HepG2 (cell line): Measurements from ENCODE around the gene CLPTM1. TPM values are rescaled to one million over a fixed set of nuclear protein-coding genes. Genes with fewer than 3 reads are reported as not detected.

Source experiments
- AGO1 ChIP-seq: fragments of 200-400 bp; formaldehyde crosslinking; IDR thresholded peaks from 2 replicates; pipeline ENCODE4 v1.6.1; 2017; ENCODE audit warnings: mild to moderate bottlenecking, low read depth, low read length, moderate library complexity; ENCODE audit not compliant: poor library complexity, severe bottlenecking
- ATF4 ChIP-seq, 2 experiments: fragments of 450-650 bp in 1 of 2; sonication (generic) in 1 of 2; formaldehyde crosslinking; IDR thresholded peaks; 2 replicates each; pipeline versions ENCODE4 v1.5.0 to v1.8.0; 2020 to 2022; ENCODE audit warnings: mild to moderate bottlenecking in 1 of 2, missing genetic modification reagents in 1 of 2
- DPF2 ChIP-seq: sonication (generic); formaldehyde crosslinking; IDR thresholded peaks from 2 replicates; pipeline ENCODE4 v1.4.0; 2020; ENCODE audit warnings: mild to moderate bottlenecking, low read depth, missing genetic modification reagents, borderline replicate concordance
- HNRNPH1 ChIP-seq: fragments of 200-400 bp; formaldehyde crosslinking; optimal IDR thresholded peaks from 2 replicates; pipeline ENCODE3; 2017; ENCODE audit warnings: mild to moderate bottlenecking, low read depth, low read length
- HOMEZ ChIP-seq: IDR thresholded peaks from 2 replicates; pipeline ENCODE4 v1.6.1; 2016; ENCODE audit warnings: low read depth
- JARID2 ChIP-seq: sonication (generic); formaldehyde crosslinking; IDR thresholded peaks from 2 replicates; pipeline ENCODE4 v1.8.1; 2023; ENCODE audit warnings: missing genetic modification reagents, inconsistent platforms; ENCODE audit not compliant: insufficient replicate concordance
- JUN ChIP-seq: sonication (generic); formaldehyde crosslinking; IDR thresholded peaks from 2 replicates; pipeline ENCODE4 v1.4.0; 2020; ENCODE audit warnings: mild to moderate bottlenecking, missing genetic modification reagents
- KAT2B ChIP-seq: fragments of 150-350 bp; IDR thresholded peaks from 2 replicates; pipeline ENCODE4 v1.6.1; 2014; ENCODE audit warnings: low read depth, low read length, borderline replicate concordance
- MNT ChIP-seq: fragments of 450-650 bp; IDR thresholded peaks from 2 replicates; pipeline ENCODE4 v1.6.1; 2016
- PRPF4 ChIP-seq: fragments of 200-400 bp; formaldehyde crosslinking; IDR thresholded peaks from 2 replicates; pipeline ENCODE4 v1.6.1; 2016; ENCODE audit warnings: low read length, low read depth; ENCODE audit not compliant: poor library complexity, severe bottlenecking
- SOX13 ChIP-seq, 3 experiments: fragments of 450-650 bp in 1 of 3; sonication (generic) in 1 of 3; formaldehyde crosslinking in 1 of 3; IDR thresholded peaks in 2 of 3; conservative IDR thresholded peaks in 1 of 3; 2 replicates each; pipeline versions ENCODE4 v1.5.0 to v1.6.1; 2016 to 2020; ENCODE audit warnings: antibody characterized with exemption in 1 of 3, mild to moderate bottlenecking in 1 of 3, missing compliant biosample characterization in 1 of 3, missing genetic modification reagents in 1 of 3, moderate library complexity in 1 of 3
- SRSF4 ChIP-seq: fragments of 200-400 bp; formaldehyde crosslinking; IDR thresholded peaks from one replicate; pipeline ENCODE4 v1.6.1; 2018; ENCODE audit warnings: mild to moderate bottlenecking, low read depth, low read length, moderate library complexity; ENCODE audit not compliant: poor library complexity, severe bottlenecking
- ZFP36 ChIP-seq: fragments of 150-350 bp; IDR thresholded peaks from 2 replicates; pipeline ENCODE4 v1.6.1; 2018; ENCODE audit warnings: borderline replicate concordance, low read length, low read depth; ENCODE audit not compliant: partially characterized antibody
- ZFP36L2 ChIP-seq: sonication (generic); formaldehyde crosslinking; IDR thresholded peaks from 2 replicates; pipeline ENCODE4 v1.4.0; 2020; ENCODE audit warnings: missing genetic modification reagents
- ZNF124 ChIP-seq: sonication (generic); formaldehyde crosslinking; IDR thresholded peaks from 2 replicates; pipeline ENCODE4 v1.4.0; 2020; ENCODE audit warnings: missing genetic modification reagents
- ZNF20 ChIP-seq: sonication (generic); formaldehyde crosslinking; IDR thresholded peaks from 2 replicates; pipeline ENCODE4 v1.4.0; 2020; ENCODE audit warnings: mild to moderate bottlenecking, moderate library complexity, missing genetic modification reagents
- ZNF337 ChIP-seq: sonication (generic); formaldehyde crosslinking; IDR thresholded peaks from 2 replicates; pipeline ENCODE4 v1.5.1; 2020; ENCODE audit warnings: missing genetic modification reagents, low read depth, mild to moderate bottlenecking, borderline replicate concordance
- ZNF496 ChIP-seq: sonication (generic); formaldehyde crosslinking; IDR thresholded peaks from 2 replicates; pipeline ENCODE4 v1.8.1; 2023; ENCODE audit warnings: mild to moderate bottlenecking, moderate library complexity, missing genetic modification reagents; ENCODE audit not compliant: insufficient replicate concordance
- ZNF709 ChIP-seq: sonication (generic); formaldehyde crosslinking; IDR thresholded peaks from 2 replicates; pipeline ENCODE4 v1.5.0; 2020; ENCODE audit warnings: mild to moderate bottlenecking, missing genetic modification reagents
- ZNF724P ChIP-seq: sonication (generic); formaldehyde crosslinking; IDR thresholded peaks from 2 replicates; pipeline ENCODE4 v1.8.0; 2022; ENCODE audit warnings: missing genetic modification reagents, borderline replicate concordance
- polyA plus RNA-seq, 8 experiments: library from polyadenylated mRNA; depleted of rRNA in 3 of 8; stranded (reverse) in 7 of 8; unstranded in 1 of 8; fragments of >200 nt; fragmentation: Illumina TruSeq in 4 of 8; extraction: Trizol in 4 of 8; gene quantifications; 2 replicates each; pipeline versions ENCODE4 v1.2.1 to v1.2.3, GENCODE V29; 2011 to 2016; ENCODE audit warnings: low read depth in 4 of 8, missing spikeins in 1 of 8, mixed read lengths in 1 of 8; ENCODE audit not compliant: insufficient read depth in 1 of 8
- total RNA-seq, 5 experiments: library from RNA; depleted of rRNA; stranded (reverse); fragments of >200 nt; fragmentation: Illumina TruSeq; extraction: Trizol; gene quantifications; 2 replicates each; pipeline ENCODE4 v1.2.3, GENCODE V29; 2016; ENCODE audit warnings: low read depth in 1 of 5
- TF ChIP-seq, protein P1 (sequence below): sonication (generic); formaldehyde crosslinking; IDR thresholded peaks from 2 replicates; pipeline ENCODE4 v1.5.1; 2020; ENCODE audit warnings: mild to moderate bottlenecking, moderate library complexity, missing genetic modification reagents
- TF ChIP-seq, protein P2 (sequence below): sonication (generic); formaldehyde crosslinking; IDR thresholded peaks from 2 replicates; pipeline ENCODE4 v1.8.0; 2022; ENCODE audit warnings: mild to moderate bottlenecking, missing genetic modification reagents; ENCODE audit not compliant: insufficient replicate concordance

Gene CLPTM1
- total and polyA plus RNA-seq, 2 of the 13 experiments (the other 11 are each of a cell fraction or from before 2014, with no cell fraction given) = 34.9 to 42.8 TPM

- TF ChIP-seq JUN (CRISPR knock-in tag) (no peak), ZNF337 (CRISPR knock-in tag) (no peak), JARID2 (CRISPR knock-in tag) (no peak), ZNF20 (CRISPR knock-in tag) (no peak), PRPF4 (no peak), SOX13 (IDR thresholded peaks at IDR 0.05) (no peak), SOX13 (CRISPR knock-in tag; conservative IDR thresholded peaks at IDR 0.05 in 1 of 2, IDR thresholded peaks at IDR 0.05 in 1 of 2) (peak in 1 of 2 experiments; percentile 50; a peak in 2 of 4 replicates), ZNF709 (CRISPR knock-in tag) (no peak), SRSF4 (no peak), ZFP36 (no peak), AGO1 (no peak), MNT (no peak), ZFP36L2 (CRISPR knock-in tag) (no peak), ATF4 (CRISPR knock-in tag; IDR thresholded peaks at IDR 0.05) (peak in 1 of 2 experiments; percentile 88; a peak in 2 of 4 replicates), HOMEZ (CRISPR knock-in tag) (no peak), ZNF124 (CRISPR knock-in tag) (no peak), KAT2B (no peak), HNRNPH1 (no peak), DPF2 (CRISPR knock-in tag) (no peak), ZNF724P (CRISPR knock-in tag) (no peak), ZNF496 (no peak)
- TF ChIP-seq, protein P1, sequence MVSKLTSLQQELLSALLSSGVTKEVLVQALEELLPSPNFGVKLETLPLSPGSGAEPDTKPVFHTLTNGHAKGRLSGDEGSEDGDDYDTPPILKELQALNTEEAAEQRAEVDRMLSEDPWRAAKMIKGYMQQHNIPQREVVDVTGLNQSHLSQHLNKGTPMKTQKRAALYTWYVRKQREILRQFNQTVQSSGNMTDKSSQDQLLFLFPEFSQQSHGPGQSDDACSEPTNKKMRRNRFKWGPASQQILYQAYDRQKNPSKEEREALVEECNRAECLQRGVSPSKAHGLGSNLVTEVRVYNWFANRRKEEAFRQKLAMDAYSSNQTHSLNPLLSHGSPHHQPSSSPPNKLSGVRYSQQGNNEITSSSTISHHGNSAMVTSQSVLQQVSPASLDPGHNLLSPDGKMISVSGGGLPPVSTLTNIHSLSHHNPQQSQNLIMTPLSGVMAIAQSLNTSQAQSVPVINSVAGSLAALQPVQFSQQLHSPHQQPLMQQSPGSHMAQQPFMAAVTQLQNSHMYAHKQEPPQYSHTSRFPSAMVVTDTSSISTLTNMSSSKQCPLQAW = 0 out of 2 replicates have a peak, but pooled peaks have one; percentile 18
- TF ChIP-seq, protein P2, sequence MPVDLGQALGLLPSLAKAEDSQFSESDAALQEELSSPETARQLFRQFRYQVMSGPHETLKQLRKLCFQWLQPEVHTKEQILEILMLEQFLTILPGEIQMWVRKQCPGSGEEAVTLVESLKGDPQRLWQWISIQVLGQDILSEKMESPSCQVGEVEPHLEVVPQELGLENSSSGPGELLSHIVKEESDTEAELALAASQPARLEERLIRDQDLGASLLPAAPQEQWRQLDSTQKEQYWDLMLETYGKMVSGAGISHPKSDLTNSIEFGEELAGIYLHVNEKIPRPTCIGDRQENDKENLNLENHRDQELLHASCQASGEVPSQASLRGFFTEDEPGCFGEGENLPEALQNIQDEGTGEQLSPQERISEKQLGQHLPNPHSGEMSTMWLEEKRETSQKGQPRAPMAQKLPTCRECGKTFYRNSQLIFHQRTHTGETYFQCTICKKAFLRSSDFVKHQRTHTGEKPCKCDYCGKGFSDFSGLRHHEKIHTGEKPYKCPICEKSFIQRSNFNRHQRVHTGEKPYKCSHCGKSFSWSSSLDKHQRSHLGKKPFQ (CRISPR knock-in tag) = peak; percentile 69
Measured at GRCh38 chr19:44939668-44940067, 15.5 kb upstream of the CLPTM1 start (continued).
